OCI-LY1 (cell line): ENCODE measurements around the gene NR2C2.

Experiments
- H2AFZ ChIP-seq: fragments of 200-600 bp; sonication (generic), shearing (Covaris generic); 2 replicates; pipeline ENCODE4 v1.6.0; 2014; ENCODE audit warnings: antibody characterized with exemption, mild to moderate bottlenecking, low read length
- H3F3A ChIP-seq: fragments of 200-600 bp; sonication (generic), shearing (Covaris generic); 2 replicates; pipeline ENCODE4 v1.6.0; 2014; ENCODE audit warnings: mild to moderate bottlenecking, antibody characterized with exemption, low read length, moderate library complexity; ENCODE audit not compliant: insufficient read depth
- H3K27ac ChIP-seq: fragments of 200-600 bp; sonication (generic); 2 replicates; pipeline ENCODE4 v1.5.1; 2014; ENCODE audit warnings: low read length, mixed run types, mild to moderate bottlenecking, low read depth; ENCODE audit not compliant: poor library complexity, severe bottlenecking
- H3K27me3 ChIP-seq: fragments of 200-600 bp; sonication (generic); 2 replicates; pipeline ENCODE4 v1.6.0; 2014; ENCODE audit warnings: antibody characterized with exemption, mild to moderate bottlenecking, low read length, moderate library complexity; ENCODE audit not compliant: insufficient read depth
- H3K36me3 ChIP-seq: fragments of 200-600 bp; sonication (generic); 2 replicates; pipeline ENCODE4 v1.6.1; 2014; ENCODE audit warnings: mild to moderate bottlenecking, antibody characterized with exemption, low read length, moderate library complexity, mixed read lengths; ENCODE audit not compliant: insufficient read depth
- H3K4me1 ChIP-seq: fragments of 200-600 bp; sonication (generic); 2 replicates; pipeline ENCODE4 v1.5.1; 2014; ENCODE audit warnings: mild to moderate bottlenecking, low read length, moderate library complexity; ENCODE audit not compliant: insufficient read depth, severe bottlenecking
- H3K4me2 ChIP-seq: fragments of 200-600 bp; sonication (generic), shearing (Covaris generic); 2 replicates; pipeline ENCODE4 v1.6.1; 2014; ENCODE audit warnings: low read length
- H3K4me3 ChIP-seq: fragments of 200-600 bp; sonication (generic); 2 replicates; pipeline ENCODE4 v1.5.1; 2014; ENCODE audit warnings: low read length, low read depth, mild to moderate bottlenecking, mixed read lengths; ENCODE audit not compliant: poor library complexity, severe bottlenecking
- H3K79me2 ChIP-seq: fragments of 200-600 bp; shearing (Covaris generic); 2 replicates; pipeline ENCODE4 v1.6.1; 2016; ENCODE audit warnings: mixed run types, low read length, mixed read lengths; ENCODE audit not compliant: insufficient read depth
- H3K9ac ChIP-seq: fragments of 200-600 bp; sonication (generic), shearing (Covaris generic); 2 replicates; pipeline ENCODE4 v1.6.1; 2014; ENCODE audit warnings: mild to moderate bottlenecking, low read length, mixed read lengths
- H3K9me2 ChIP-seq: fragments of 200-600 bp; sonication (generic), shearing (Covaris generic); 2 replicates; pipeline ENCODE4 v1.6.1; 2014; ENCODE audit warnings: low read depth, mild to moderate bottlenecking, low read length, mixed read lengths
- H3K9me3 ChIP-seq: fragments of 200-600 bp; shearing (Covaris generic); 2 replicates; pipeline ENCODE4 v1.6.1; 2014; ENCODE audit warnings: low read length, mixed read lengths
- H4K20me1 ChIP-seq: fragments of 200-600 bp; sonication (generic), shearing (Covaris generic); 2 replicates; pipeline ENCODE4 v1.6.0; 2016; ENCODE audit warnings: mild to moderate bottlenecking, low read length; ENCODE audit not compliant: insufficient read depth
- CTCF ChIP-seq: fragments of 200-600 bp; sonication (generic), shearing (Covaris generic); IDR thresholded peaks from 2 replicates; pipeline ENCODE4 v1.5.1; 2017; ENCODE audit warnings: mild to moderate bottlenecking, antibody characterized with exemption, low read length, moderate library complexity, mixed read lengths
- EZH2 ChIP-seq: fragments of 200-600 bp; sonication (generic), shearing (Covaris generic); IDR thresholded peaks from 2 replicates; pipeline ENCODE4 v1.8.0; 2017; ENCODE audit warnings: borderline replicate concordance, mixed run types, mild to moderate bottlenecking, antibody characterized with exemption, low read length, moderate library complexity, mixed read lengths

Gene NR2C2

GRCh38 chr3:15094187-15094875 is 146.9 kb downstream of the NR2C2 start:
- no peak overlapping the region for H3K4me2 ChIP-seq

DNA sequence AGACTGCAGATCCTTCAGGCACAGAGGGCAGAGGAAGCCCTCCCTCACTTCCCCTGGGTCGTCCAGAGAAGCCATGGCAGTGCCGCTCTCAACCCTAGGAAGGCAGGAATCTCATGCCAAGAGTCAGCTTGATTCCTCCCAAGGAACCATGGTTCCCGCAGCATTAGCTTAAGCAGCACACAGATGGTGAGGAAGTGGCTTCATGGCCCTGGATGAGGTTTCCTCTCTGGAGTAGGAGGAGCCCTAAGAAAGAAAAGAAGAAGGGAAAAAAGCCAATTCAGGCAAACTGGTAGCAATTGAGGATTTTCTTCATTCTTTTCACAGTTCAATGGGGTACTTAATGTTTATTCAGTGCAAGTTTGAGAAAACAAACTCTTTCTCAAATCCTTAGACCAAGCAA is 148.7 kb downstream of the NR2C2 start:
- TF ChIP-seq EZH2 (no peak), CTCF (no peak)
- Histone ChIP-seq H3K79me2 (peaks cover 3% of the 10 kb centered on the region; the same call in 1 of the 2 replicates), H3K4me2 (no peak overlapping the region), H3K9ac (no peak overlapping the region), H3F3A (no peaks in the 10 kb centered on the region), H3K36me3 (peaks cover 32% of the 10 kb centered on the region; the same call in 1 of the 2 replicates), H3K4me3 (no peak overlapping the region), H2AFZ (no peak overlapping the region), H3K9me3 (no peaks in the 10 kb centered on the region), H4K20me1 (no peaks in the 10 kb centered on the region), H3K27ac (no peak overlapping the region), H3K27me3 (no peaks in the 10 kb centered on the region), H3K9me2 (no peaks in the 10 kb centered on the region), H3K4me1 (peaks cover 17% of the 10 kb centered on the region)

More at GRCh38 chr3:15094187-15094875, 146.9 kb downstream of the NR2C2 start:
- H3K36me3 ChIP-seq = peaks cover 43% of the 10 kb centered on the region
- no peaks in the 10 kb centered on the region for H4K20me1 ChIP-seq
- H3K27ac ChIP-seq = no peak overlapping the region
- H3K27me3 ChIP-seq = no peaks in the 10 kb centered on the region
- no peak overlapping the region for H2AFZ ChIP-seq
- H3K4me3 ChIP-seq = no peak overlapping the region
- peaks cover 3% of the 10 kb centered on the region; the same call in 1 of the 2 replicates for H3K79me2 ChIP-seq
- TF ChIP-seq EZH2 = no peak
- H3F3A ChIP-seq = no peaks in the 10 kb centered on the region
- peaks cover 8% of the 10 kb centered on the region for H3K4me1 ChIP-seq
- no peaks in the 10 kb centered on the region for H3K9me2 ChIP-seq
- no peaks in the 10 kb centered on the region for H3K9me3 ChIP-seq
- no peak overlapping the region for H3K9ac ChIP-seq

GRCh38 chr3:15097891-15098290 is 150.5 kb downstream of the NR2C2 start:
- Histone ChIP-seq H3K4me2 (peak overlapping the region; percentile 71), H3K27ac (peak overlapping the region; percentile 18), H3K36me3 (peaks cover 32% of the 10 kb centered on the region; the same call in 1 of the 2 replicates), H3K27me3 (no peaks in the 10 kb centered on the region), H3F3A (no peaks in the 10 kb centered on the region), H3K4me3 (peak overlapping the region; percentile 73), H2AFZ (no peak overlapping the region), H3K9me2 (no peaks in the 10 kb centered on the region), H3K9me3 (no peaks in the 10 kb centered on the region), H3K9ac (peak overlapping the region; percentile 66), H3K79me2 (peaks cover 3% of the 10 kb centered on the region; the same call in 1 of the 2 replicates), H3K4me1 (peaks cover 17% of the 10 kb centered on the region), H4K20me1 (no peaks in the 10 kb centered on the region)
- TF ChIP-seq CTCF (no peak), EZH2 (no peak)
